Neural crest cell (in vitro differentiated cells): Measurements from ENCODE around the gene TTLL11. TPM values are rescaled to one million over a fixed set of nuclear protein-coding genes. Genes with fewer than 3 reads are reported as not detected.

ENCODE experiments used
- DNase-seq: peaks from one replicate; pipeline ENCODE4 v3.0.0; 2021; ENCODE audit warnings: low read depth, mixed read lengths, low spot score
- H3K27ac Mint-ChIP-seq: one replicate; pipeline ENCODE4 v1.8.0; 2021; ENCODE audit warnings: mild to moderate bottlenecking, mixed read lengths; ENCODE audit not compliant: unreplicated experiment
- H3K27me3 Mint-ChIP-seq: 2 replicates; pipeline ENCODE4 v1.8.0; 2021; ENCODE audit warnings: low read depth, mild to moderate bottlenecking, mixed read lengths
- H3K36me3 Mint-ChIP-seq: 2 replicates; pipeline ENCODE4 v1.8.0; 2021; ENCODE audit warnings: low read depth, mild to moderate bottlenecking, mixed read lengths
- H3K4me1 Mint-ChIP-seq: 2 replicates; pipeline ENCODE4 v1.8.0; 2021; ENCODE audit warnings: mixed read lengths
- H3K4me3 Mint-ChIP-seq: one replicate; pipeline ENCODE4 v1.8.0; 2021; ENCODE audit warnings: mild to moderate bottlenecking, mixed read lengths
- H3K9me3 Mint-ChIP-seq: 2 replicates; pipeline ENCODE4 v1.8.0; 2021; ENCODE audit warnings: mixed read lengths
- total RNA-seq: library from RNA; stranded (reverse); gene quantifications from 2 replicates; pipeline ENCODE4 v1.2.1, GENCODE V29; 2021
- TF ChIP-seq, protein P1 (sequence below): fragments of 200-600 bp; sonication (generic); conservative IDR thresholded peaks from 2 replicates; pipeline ENCODE4 v1.5.0; 2021; ENCODE audit warnings: antibody characterized with exemption, mild to moderate bottlenecking

TTLL11 gene
- total RNA-seq, 1 donor from 2014 or later, result 9.1 TPM

DNA sequence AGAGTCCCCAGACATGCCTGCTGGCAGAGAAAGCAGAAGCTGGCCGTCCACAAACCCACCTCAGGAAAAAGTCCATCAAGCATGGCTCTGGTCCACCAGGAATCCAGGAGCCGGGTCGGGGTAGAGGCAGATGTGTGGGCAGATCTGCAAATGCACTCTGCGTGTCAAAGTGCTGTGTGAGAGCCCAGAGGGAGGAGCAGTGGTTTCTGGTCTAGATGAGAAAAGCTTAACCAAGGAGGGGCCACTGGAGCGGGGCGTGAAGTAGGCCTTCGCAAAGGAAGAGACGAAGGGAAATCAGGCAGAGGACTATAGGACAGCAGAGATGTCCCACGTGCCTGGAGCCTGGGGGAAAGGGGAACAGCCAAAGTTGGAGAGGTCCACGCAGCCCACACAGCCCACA lies 40.0 kb downstream of the TTLL11 start:
- DNase-seq, result no peak
- no peaks in the 10 kb centered on the region for H3K27me3 Mint-ChIP-seq
- no peaks in the 10 kb centered on the region for H3K36me3 Mint-ChIP-seq
- no peak overlapping the region for H3K4me3 Mint-ChIP-seq
- H3K9me3 Mint-ChIP-seq, result no peaks in the 10 kb centered on the region
- TF ChIP-seq, protein P1, sequence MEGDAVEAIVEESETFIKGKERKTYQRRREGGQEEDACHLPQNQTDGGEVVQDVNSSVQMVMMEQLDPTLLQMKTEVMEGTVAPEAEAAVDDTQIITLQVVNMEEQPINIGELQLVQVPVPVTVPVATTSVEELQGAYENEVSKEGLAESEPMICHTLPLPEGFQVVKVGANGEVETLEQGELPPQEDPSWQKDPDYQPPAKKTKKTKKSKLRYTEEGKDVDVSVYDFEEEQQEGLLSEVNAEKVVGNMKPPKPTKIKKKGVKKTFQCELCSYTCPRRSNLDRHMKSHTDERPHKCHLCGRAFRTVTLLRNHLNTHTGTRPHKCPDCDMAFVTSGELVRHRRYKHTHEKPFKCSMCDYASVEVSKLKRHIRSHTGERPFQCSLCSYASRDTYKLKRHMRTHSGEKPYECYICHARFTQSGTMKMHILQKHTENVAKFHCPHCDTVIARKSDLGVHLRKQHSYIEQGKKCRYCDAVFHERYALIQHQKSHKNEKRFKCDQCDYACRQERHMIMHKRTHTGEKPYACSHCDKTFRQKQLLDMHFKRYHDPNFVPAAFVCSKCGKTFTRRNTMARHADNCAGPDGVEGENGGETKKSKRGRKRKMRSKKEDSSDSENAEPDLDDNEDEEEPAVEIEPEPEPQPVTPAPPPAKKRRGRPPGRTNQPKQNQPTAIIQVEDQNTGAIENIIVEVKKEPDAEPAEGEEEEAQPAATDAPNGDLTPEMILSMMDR, result no peak
- peak overlapping the region; percentile 63 for H3K27ac Mint-ChIP-seq
- no peaks in the 10 kb centered on the region for H3K4me1 Mint-ChIP-seq

DNA sequence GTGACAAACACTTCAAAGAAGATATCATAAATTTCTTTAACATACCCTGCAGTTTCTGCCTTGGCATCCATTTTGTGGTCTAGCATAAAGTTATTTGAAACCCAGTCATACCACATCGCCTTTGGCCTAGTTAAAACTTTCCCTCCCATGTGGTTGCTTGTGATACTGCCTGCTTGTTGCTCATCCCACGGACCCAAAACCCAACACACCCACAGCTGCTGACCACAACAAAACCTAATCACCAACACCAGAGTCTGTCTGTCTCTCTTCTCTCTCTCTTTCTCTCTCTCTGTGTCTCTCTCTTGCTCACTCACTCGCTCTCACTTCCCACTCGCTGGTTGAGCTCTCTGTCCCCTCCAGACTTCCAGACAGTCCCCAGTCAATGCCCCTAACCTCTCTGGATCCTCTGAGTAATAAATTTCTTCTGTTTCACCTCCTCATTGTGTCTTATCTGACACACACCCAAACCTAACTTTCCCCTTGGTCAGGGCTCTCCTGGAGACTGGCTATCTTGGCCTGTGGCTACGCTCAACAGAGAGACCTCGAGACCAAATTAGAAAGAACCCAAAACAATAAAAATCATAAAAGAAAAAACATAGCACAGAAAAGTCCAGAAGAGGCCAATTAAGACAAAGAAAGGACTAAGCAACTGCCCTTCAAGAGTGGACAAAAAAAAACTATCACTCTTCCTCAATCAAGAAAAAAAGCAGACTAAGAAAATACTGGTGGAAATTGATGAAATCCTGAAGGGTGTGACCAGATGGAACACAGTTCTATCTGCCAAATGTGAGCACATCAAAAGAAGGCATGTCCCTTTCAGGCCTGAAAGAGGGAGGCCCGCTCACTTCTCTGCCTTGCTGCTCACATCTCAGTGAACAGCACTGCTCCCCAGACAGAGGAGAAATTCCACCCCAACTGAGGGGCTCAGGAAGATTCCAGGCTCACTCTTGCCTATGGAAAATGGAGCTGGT lies 41.5 kb downstream of the TTLL11 start:
- no peak for DNase-seq
- no peaks in the 10 kb centered on the region for H3K4me1 Mint-ChIP-seq
- no peaks in the 10 kb centered on the region for H3K36me3 Mint-ChIP-seq
- peak overlapping the region; percentile 13 for H3K27ac Mint-ChIP-seq
- no peaks in the 10 kb centered on the region for H3K9me3 Mint-ChIP-seq
- TF ChIP-seq, protein P1, result no peak
- H3K4me3 Mint-ChIP-seq, result no peak overlapping the region
- H3K27me3 Mint-ChIP-seq, result no peaks in the 10 kb centered on the region

DNA sequence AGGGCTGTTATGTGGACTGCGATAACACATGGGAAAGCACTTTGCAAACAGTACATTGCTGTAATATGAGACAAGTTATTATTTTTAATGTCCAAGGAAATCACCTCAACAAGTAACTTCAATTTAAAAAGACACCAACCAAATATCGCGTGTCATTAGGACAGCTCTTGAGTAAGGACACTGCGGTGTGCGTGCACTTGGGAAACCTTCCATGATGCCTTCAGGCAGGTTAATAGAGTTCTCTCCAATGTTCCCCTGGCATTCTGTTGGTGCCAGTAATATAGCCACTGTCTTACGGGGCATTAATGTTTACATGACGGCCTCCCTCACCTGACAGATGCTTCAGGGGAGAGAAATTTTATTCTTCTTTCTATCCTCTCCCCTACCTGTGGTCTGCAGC lies 42.9 kb downstream of the TTLL11 start:
- TF ChIP-seq, protein P1, result no peak
- Mint-ChIP-seq H3K36me3 (peaks cover 3% of the 10 kb centered on the region), H3K4me1 (no peaks in the 10 kb centered on the region), H3K27ac (no peak overlapping the region), H3K27me3 (no peaks in the 10 kb centered on the region), H3K4me3 (no peak overlapping the region), H3K9me3 (peaks cover 5% of the 10 kb centered on the region)
- no peak for DNase-seq

DNA sequence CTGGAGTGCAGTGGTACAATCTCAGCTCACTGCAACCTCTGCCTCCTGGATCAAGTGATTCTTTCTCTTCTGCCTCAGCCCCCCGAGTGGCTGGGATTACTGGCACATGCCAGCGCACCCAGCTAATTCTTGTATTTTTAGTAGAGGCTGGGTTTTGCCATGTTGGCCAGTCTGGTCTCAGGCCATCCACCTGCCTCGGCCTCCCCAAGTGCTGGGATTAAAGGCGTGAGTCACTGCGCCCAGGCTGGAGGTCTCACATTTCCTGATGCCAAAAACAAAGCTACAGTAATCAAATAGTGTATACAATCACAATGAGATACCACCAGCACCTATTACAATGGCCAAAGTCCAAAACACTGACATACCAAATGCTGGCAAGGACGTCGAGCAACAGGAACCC lies 51.1 kb downstream of the TTLL11 start:
- H3K27ac Mint-ChIP-seq, result no peak overlapping the region
- DNase-seq, result no peak
- H3K4me3 Mint-ChIP-seq, result no peak overlapping the region
- peaks cover 5% of the 10 kb centered on the region for H3K9me3 Mint-ChIP-seq
- H3K4me1 Mint-ChIP-seq, result peaks cover 6% of the 10 kb centered on the region
- H3K36me3 Mint-ChIP-seq, result peaks cover 3% of the 10 kb centered on the region
- TF ChIP-seq, protein P1, result no peak
- H3K27me3 Mint-ChIP-seq, result no peaks in the 10 kb centered on the region

- Mint-ChIP-seq H3K9me3 (peaks cover 2% of the 10 kb centered on the region), H3K4me3 (no peak overlapping the region), H3K4me1 (peaks cover 11% of the 10 kb centered on the region), H3K36me3 (no peaks in the 10 kb centered on the region), H3K27ac (no peak overlapping the region), H3K27me3 (no peaks in the 10 kb centered on the region)
- TF ChIP-seq, protein P1, result no peak
- no peak for DNase-seq
Observed at GRCh38 chr9:122040561-122041242, 52.4 kb downstream of the TTLL11 start.
